ENCODE data around the gene LIPC.

DNA sequence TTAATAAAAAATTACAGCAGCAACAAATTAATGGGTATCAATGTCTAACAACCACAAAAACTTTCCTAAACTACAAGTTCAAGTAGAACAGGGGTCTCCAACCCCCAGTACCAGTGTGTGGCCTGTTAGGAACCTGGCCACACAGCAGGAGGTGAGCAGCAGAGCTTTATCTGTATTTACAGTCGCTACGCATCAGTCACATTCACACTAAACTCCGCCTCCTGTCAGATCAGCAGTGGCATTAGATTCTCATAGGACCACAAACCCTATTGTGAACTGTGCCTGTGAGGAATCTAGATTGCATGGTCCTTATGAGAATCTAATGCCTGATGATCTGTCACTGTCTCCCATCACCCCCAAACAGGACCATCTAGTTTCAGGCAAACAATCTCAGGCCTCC is 18.5 kb upstream of the LIPC start:
- TF ChIP-seq, protein P1, sequence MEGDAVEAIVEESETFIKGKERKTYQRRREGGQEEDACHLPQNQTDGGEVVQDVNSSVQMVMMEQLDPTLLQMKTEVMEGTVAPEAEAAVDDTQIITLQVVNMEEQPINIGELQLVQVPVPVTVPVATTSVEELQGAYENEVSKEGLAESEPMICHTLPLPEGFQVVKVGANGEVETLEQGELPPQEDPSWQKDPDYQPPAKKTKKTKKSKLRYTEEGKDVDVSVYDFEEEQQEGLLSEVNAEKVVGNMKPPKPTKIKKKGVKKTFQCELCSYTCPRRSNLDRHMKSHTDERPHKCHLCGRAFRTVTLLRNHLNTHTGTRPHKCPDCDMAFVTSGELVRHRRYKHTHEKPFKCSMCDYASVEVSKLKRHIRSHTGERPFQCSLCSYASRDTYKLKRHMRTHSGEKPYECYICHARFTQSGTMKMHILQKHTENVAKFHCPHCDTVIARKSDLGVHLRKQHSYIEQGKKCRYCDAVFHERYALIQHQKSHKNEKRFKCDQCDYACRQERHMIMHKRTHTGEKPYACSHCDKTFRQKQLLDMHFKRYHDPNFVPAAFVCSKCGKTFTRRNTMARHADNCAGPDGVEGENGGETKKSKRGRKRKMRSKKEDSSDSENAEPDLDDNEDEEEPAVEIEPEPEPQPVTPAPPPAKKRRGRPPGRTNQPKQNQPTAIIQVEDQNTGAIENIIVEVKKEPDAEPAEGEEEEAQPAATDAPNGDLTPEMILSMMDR (IDR thresholded peaks at IDR 0.05): no peak
- TF ChIP-seq POLR2A (IDR thresholded peaks at IDR 0.05): no peak

Data from testis (tissue), 2 donors.